Adipocyte (in vitro differentiated cells): ENCODE results near the gene RPL15.
"Not testable (repeated sequence)": the region's sequence is repeated elsewhere in the genome, so short reads cannot be mapped to it uniquely, and the experiment has no call there.

Experiments used
- DNase-seq: peaks from one replicate; pipeline ENCODE4 v3.0.0-alpha.2; 2015; ENCODE audit warnings: low read depth
- H3K27me3 ChIP-seq: replicated peaks from 2 replicates; pipeline ENCODE4 v1.7.0; 2013; ENCODE audit warnings: mild to moderate bottlenecking, low read length, moderate library complexity; ENCODE audit not compliant: control insufficient read depth, insufficient read depth
- H3K36me3 ChIP-seq: 2 replicates; pipeline ENCODE4 v1.7.0; 2013; ENCODE audit warnings: low read length, mild to moderate bottlenecking, moderate library complexity; ENCODE audit not compliant: control insufficient read depth, insufficient read depth, severe bottlenecking
- H3K4me1 ChIP-seq: 2 replicates; pipeline ENCODE4 v1.7.0; 2013; ENCODE audit warnings: mild to moderate bottlenecking, low read length, moderate library complexity; ENCODE audit not compliant: control insufficient read depth, insufficient read depth
- H3K4me3 ChIP-seq: 2 replicates; pipeline ENCODE4 v1.7.0; 2013; ENCODE audit warnings: mild to moderate bottlenecking, low read length, moderate library complexity
- H3K9ac ChIP-seq: 2 replicates; pipeline ENCODE4 v1.7.0; 2013; ENCODE audit warnings: mild to moderate bottlenecking, low read length, moderate library complexity
- H3K9me3 ChIP-seq: 2 replicates; pipeline ENCODE4 v1.7.0; 2013; ENCODE audit warnings: mild to moderate bottlenecking, low read length, moderate library complexity; ENCODE audit not compliant: control insufficient read depth

Gene RPL15

DNA sequence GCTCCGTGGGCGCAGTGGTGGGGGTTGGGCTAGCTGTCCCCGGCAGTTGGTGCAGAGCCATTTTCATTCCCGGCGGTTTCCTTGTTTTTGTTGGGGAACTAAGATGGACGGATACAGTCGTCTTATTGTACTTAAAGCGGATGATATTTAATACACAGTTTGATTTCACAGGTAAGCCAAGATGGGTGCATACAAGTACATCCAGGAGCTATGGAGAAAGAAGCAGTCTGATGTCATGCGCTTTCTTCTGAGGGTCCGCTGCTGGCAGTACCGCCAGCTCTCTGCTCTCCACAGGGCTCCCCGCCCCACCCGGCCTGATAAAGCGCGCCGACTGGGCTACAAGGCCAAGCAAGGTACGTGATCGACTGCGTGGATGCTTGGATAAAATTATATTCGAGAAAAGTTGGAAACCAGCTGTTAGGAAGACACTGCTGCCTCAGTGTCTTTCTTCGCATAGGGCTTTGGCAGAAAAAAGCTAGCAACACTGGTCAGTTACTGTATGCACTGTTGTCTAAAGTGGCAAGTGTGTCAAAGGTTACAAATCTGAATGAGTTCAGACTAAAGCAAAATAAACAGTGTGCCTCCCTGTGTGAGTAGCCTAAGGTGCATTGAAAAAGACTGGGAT, 859 bp downstream of the RPL15 start:
- H3K27me3 ChIP-seq, H3K9me3 ChIP-seq: not testable (repeated sequence)
- H3K4me3 ChIP-seq: peak overlapping the region; percentile 97
- H3K9ac ChIP-seq: peak overlapping the region; percentile 99
- H3K4me1 ChIP-seq: peaks cover 46% of the 10 kb centered on the region
- peaks cover 34% of the 10 kb centered on the region for H3K36me3 ChIP-seq
- DNase-seq: peak; percentile 72

DNA sequence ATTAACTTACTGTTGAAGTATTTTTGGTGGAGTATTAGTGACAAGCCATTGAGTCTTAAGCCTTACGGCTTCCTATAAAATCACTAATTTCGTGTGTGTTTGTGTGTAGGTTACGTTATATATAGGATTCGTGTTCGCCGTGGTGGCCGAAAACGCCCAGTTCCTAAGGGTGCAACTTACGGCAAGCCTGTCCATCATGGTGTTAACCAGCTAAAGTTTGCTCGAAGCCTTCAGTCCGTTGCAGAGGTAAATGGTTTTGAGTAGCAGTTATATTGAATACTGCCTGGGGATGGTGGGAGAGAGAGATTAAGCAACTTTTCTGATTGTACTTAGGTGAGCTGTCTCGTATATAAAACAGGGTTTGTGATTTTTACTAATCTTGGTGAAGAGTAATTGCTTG, 1.4 kb downstream of the RPL15 start:
- Histone ChIP-seq H3K9ac (peak overlapping the region; percentile 99), H3K4me3 (peak overlapping the region; percentile 97), H3K4me1 (peaks cover 43% of the 10 kb centered on the region), H3K36me3 (peaks cover 34% of the 10 kb centered on the region)
- not testable (repeated sequence) for H3K9me3 ChIP-seq, DNase-seq, H3K27me3 ChIP-seq

DNA sequence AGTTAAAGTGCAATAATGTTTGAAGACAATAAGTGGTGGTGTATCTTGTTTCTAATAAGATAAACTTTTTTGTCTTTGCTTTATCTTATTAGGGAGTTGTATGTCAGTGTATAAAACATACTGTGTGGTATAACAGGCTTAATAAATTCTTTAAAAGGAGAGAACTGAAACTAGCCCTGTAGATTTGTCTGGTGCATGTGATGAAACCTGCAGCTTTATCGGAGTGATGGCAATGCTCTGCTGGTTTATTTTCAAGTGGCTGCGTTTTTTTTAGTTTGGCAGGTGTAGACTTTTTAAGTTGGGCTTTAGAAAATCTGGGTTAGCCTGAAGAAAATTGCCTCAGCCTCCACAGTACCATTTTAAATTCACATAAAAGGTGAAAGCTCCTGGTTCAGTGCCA, 2.7 kb downstream of the RPL15 start:
- peaks cover 34% of the 10 kb centered on the region for H3K36me3 ChIP-seq
- peaks cover 37% of the 10 kb centered on the region for H3K4me1 ChIP-seq
- no peaks in the 10 kb centered on the region for H3K27me3 ChIP-seq
- no peak for DNase-seq
- H3K4me3 ChIP-seq: peak overlapping the region; percentile 97
- no peak overlapping the region for H3K9ac ChIP-seq
- no peaks in the 10 kb centered on the region for H3K9me3 ChIP-seq

DNA sequence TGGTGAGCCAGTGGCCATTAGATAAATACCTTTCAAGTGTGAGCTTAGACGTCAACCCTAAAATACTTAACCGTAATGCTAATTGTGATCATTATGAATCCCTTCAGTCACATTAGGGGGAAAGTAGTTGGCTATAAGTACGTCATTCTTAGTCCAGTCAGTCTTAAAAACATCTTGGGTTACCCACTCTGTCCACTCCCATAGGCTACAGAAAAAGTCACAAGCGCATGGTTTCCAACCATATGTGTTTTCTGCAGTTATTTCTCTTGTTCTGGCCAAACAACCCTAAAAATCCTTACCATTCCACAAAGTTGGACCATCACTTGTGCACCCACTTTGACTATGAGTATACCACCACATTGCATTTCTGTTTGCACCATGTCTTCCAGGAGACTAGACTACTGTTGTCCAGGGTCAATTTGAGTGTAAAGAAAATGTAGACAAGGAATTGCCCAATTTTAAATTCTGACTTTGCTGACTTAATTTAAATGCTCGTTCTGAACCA, 3.3 kb downstream of the RPL15 start:
- H3K4me3 ChIP-seq: peak overlapping the region; percentile 97
- H3K4me1 ChIP-seq: peaks cover 31% of the 10 kb centered on the region
- H3K9me3 ChIP-seq: no peaks in the 10 kb centered on the region
- peak; percentile 10 for DNase-seq
- H3K27me3 ChIP-seq: no peaks in the 10 kb centered on the region
- H3K9ac ChIP-seq: no peak overlapping the region
- H3K36me3 ChIP-seq: peaks cover 34% of the 10 kb centered on the region

DNA sequence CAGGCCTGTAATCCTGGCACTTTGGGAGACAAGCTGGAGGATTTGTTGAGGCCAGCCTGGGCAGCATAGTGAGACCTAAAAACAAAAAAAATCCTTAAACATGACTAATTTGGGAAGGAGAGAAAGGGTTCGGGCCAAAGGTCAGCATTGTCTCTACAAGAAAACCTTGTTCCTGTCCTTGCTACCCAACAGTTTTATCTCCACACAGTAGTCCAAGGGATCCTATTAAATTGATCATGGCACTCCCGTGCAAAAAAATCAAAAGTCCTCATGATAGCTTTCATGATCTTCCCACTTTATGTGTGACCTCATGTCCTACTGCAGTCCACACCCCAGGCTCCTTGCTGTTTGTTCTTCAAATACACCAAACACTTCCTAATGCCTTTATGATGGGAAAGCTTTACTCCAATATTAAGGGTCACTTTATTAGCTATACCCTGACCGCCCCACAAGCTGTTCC, 4.2 kb downstream of the RPL15 start:
- H3K4me3 ChIP-seq: no peak overlapping the region
- H3K4me1 ChIP-seq: peaks cover 23% of the 10 kb centered on the region
- DNase-seq: no peak
- peaks cover 34% of the 10 kb centered on the region for H3K36me3 ChIP-seq
- H3K9me3 ChIP-seq: no peaks in the 10 kb centered on the region
- no peaks in the 10 kb centered on the region for H3K27me3 ChIP-seq
- H3K9ac ChIP-seq: no peak overlapping the region

DNA sequence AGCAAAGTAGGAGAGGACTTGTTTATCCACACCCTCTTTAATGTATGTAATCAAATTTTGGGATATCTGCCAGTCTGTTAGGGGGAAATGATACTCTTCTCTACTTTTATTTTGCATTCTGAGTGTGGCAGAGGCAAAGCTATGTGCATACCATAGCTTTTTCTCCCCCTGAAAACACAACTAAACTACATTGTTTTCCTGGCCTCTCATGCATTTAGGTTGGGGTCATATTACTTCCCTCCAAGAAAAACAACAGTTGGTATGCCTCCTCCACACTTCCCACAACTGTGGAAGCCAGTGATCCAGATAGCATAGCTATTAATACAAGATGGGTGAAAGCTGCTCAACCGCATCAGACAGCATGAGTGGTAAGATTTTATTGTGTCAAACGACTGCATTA, 6.9 kb downstream of the RPL15 start:
- peaks cover 26% of the 10 kb centered on the region for H3K4me1 ChIP-seq
- no peak overlapping the region for H3K4me3 ChIP-seq
- H3K9me3 ChIP-seq: no peaks in the 10 kb centered on the region
- no peak overlapping the region for H3K9ac ChIP-seq
- peaks cover 25% of the 10 kb centered on the region for H3K36me3 ChIP-seq
- no peaks in the 10 kb centered on the region for H3K27me3 ChIP-seq
- peak; percentile 69 for DNase-seq

DNA sequence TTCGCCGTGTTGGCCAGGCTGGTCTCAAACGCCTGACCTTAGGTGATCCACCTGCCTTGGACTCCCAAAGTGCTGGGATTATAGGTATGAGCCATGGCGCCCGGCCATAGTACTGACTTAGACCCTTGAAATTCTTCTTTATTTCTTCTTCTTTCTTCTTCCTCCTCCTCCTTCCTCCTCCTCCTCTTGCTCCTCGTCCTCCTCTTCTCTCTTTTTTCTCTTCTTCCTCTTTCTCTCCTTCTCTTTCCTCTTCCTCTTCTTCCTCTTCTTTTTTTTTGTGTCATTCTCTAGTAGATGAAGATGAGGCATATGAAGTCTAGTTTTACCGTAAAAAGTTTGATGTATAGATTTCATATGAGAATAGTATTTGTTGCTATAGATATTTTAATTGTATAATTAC, 9.3 kb downstream of the RPL15 start:
- H3K4me3 ChIP-seq: no peak overlapping the region
- no peak overlapping the region for H3K9ac ChIP-seq
- no peaks in the 10 kb centered on the region for H3K9me3 ChIP-seq
- peaks cover 4% of the 10 kb centered on the region for H3K36me3 ChIP-seq
- no peak for DNase-seq
- H3K27me3 ChIP-seq: no peaks in the 10 kb centered on the region
- H3K4me1 ChIP-seq: peaks cover 7% of the 10 kb centered on the region

DNA sequence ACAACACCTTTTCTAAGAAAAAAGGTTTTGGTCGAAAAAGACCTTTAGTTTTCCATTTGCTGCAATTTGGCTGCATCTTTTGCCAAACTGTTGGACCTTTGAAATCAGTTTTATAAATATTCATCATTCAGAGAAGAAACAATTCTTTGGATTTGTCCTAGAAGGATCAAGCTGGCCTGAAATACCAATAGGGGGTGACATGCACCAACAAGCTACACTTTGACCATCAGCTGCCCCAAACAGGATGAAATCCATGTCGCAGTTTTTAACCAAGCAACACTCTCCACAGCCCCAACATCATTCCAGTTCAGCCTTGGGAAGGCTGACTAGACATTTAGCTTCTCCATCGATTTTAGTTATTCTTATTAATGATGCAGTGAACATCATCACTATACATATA, 9.8 kb downstream of the RPL15 start:
- Histone ChIP-seq H3K9me3 (no peaks in the 10 kb centered on the region), H3K4me3 (no peak overlapping the region), H3K36me3 (peaks cover 3% of the 10 kb centered on the region), H3K4me1 (peaks cover 7% of the 10 kb centered on the region), H3K9ac (no peak overlapping the region), H3K27me3 (no peaks in the 10 kb centered on the region)
- no peak for DNase-seq

DNA sequence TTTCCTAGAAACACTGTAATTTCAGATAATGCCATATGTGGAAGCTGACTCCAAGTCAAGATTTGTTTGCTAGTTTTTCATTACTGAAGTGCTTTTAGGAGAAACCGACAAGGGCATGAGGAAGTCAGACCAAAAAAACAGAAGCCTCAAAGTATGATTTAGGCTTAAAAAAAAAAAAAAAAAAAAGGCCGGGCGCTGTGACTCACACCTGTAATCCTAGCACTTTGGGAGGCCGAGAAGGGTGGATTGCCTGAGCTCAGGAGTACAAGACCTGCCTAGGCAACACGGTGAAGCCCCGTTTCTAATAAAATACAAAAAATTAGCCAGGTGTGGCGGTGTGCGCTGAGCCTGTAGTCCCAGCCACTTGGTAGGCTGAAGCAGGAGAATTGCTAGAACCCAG, 11.6 kb downstream of the RPL15 start:
- Histone ChIP-seq H3K4me1 (peaks cover 7% of the 10 kb centered on the region), H3K9ac (no peak overlapping the region), H3K4me3 (no peak overlapping the region), H3K9me3 (no peaks in the 10 kb centered on the region), H3K36me3 (no peaks in the 10 kb centered on the region), H3K27me3 (no peaks in the 10 kb centered on the region)
- DNase-seq: no peak

DNA sequence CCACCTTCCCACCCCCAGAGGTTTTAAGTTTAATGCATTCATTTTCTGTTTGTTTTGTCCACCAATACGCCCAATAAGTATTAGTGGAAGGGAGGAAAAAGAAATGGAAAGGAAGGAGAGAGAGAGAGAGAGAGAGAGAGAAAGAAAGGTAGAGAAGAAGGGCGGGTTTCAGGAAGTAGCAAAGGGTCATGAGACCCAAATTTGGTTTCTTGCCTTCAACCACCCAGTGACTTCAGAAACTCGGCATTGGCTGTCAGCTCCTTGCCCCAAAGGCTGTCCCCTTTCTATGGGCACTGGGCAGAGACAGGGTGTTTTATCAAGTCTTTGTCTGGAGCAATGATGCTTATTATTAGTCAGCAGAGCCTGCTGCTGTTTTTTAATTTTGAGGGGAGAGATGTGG, 14.7 kb downstream of the RPL15 start:
- Histone ChIP-seq H3K27me3 (no peaks in the 10 kb centered on the region), H3K4me3 (no peak overlapping the region), H3K4me1 (peaks cover 7% of the 10 kb centered on the region), H3K9me3 (no peaks in the 10 kb centered on the region), H3K36me3 (no peaks in the 10 kb centered on the region), H3K9ac (no peak overlapping the region)
- no peak for DNase-seq

DNA sequence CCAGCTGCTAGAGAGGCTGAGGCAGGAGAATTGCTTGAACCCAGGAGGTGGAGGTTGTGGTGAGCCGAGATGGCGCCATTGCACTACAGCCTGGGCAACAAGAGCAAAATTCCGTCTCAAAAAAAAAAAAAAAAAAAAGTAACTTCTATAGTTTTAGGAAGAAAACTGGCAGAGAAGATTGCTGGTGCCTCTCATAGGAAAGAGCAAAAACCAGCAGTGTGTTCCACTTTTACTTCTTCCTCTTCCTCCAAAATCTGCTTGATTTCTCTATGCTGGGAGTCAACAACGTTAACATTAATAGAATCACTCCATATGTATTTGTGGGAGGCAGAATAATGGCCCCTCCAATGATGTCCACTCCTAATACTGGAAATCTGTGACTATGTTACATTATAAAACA, 15.6 kb downstream of the RPL15 start:
- H3K9me3 ChIP-seq: no peaks in the 10 kb centered on the region
- H3K4me1 ChIP-seq: no peaks in the 10 kb centered on the region
- H3K9ac ChIP-seq: no peak overlapping the region
- DNase-seq: no peak
- H3K27me3 ChIP-seq: no peaks in the 10 kb centered on the region
- no peaks in the 10 kb centered on the region for H3K36me3 ChIP-seq
- H3K4me3 ChIP-seq: no peak overlapping the region

DNA sequence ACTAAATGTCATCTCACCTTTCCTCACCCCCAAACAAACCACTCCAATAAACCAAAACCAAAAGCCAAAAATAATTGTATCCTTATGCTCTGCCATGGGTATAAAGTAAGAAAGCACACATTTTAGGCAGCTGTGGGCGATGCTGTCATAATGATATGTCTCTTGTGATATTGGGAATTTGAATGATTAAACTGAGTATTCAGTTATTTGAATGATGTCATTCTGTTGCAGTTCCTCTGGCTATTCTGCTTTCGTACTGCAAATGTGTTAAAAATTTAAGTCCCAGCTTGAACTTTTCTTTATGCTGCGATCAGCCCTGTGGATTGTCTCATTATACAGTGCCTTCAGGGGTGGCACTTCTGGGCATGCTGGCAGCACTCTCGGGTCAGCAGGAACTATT, 17.3 kb downstream of the RPL15 start:
- no peaks in the 10 kb centered on the region for H3K9me3 ChIP-seq
- H3K27me3 ChIP-seq: no peaks in the 10 kb centered on the region
- no peak overlapping the region for H3K4me3 ChIP-seq
- H3K4me1 ChIP-seq: no peaks in the 10 kb centered on the region
- no peaks in the 10 kb centered on the region for H3K36me3 ChIP-seq
- H3K9ac ChIP-seq: no peak overlapping the region
- no peak for DNase-seq
